GM13977 (cell line): ENCODE measurements around the gene C9orf40.

Experiments
- DNase-seq: peaks from one replicate; pipeline ENCODE4 v3.0.0; 2012; ENCODE audit warnings: low spot score
- CTCF ChIP-seq: IDR thresholded peaks from 2 replicates; pipeline ENCODE4 v1.5.1; 2012; ENCODE audit warnings: mild to moderate bottlenecking, control low read depth; ENCODE audit not compliant: insufficient read depth; ENCODE audit errors: extremely low read depth, missing control alignments
- in situ Hi-C: fragments of 300-500 bp; cut with MboI; formaldehyde crosslinking; loops from one replicate; pipeline ENCODE4 v1.12.0; 2022; ENCODE audit warnings: low sequenced_read_pairs, low pct_unique_long_range_greater_than_20kb, mixed read lengths, inconsistent platforms; ENCODE audit not compliant: unreplicated experiment

Gene C9orf40

GRCh38 chr9:74946686-74947085 is 6.0 kb downstream of the C9orf40 start:
- no peak for TF ChIP-seq CTCF
- no peak for DNase-seq
- in situ Hi-C loops, result no loop called here

- TF ChIP-seq CTCF, result no peak
- in situ Hi-C loops, result no loop called here
- DNase-seq, result no peak
Measured at GRCh38 chr9:74942801-74943200, 9.9 kb downstream of the C9orf40 start.

- in situ Hi-C loops, result no loop called here
- no peak for DNase-seq
- TF ChIP-seq CTCF, result no peak
Measured at GRCh38 chr9:74940600-74940999, 12.1 kb downstream of the C9orf40 start.

GRCh38 chr9:74935008-74935407 is 17.7 kb downstream of the C9orf40 start:
- TF ChIP-seq CTCF, result no peak
- in situ Hi-C loops, result no loop called here
- no peak for DNase-seq

- in situ Hi-C loops, result no loop called here
- TF ChIP-seq CTCF, result no peak
Measured at GRCh38 chr9:74921737-74922136, 31.0 kb downstream of the C9orf40 start.

GRCh38 chr9:74920944-74921626 is 31.6 kb downstream of the C9orf40 start:
- no peak for DNase-seq
- no peak for TF ChIP-seq CTCF
- in situ Hi-C loops, result no loop called here

More at GRCh38 chr9:74921737-74922136, 31.0 kb downstream of the C9orf40 start:
- no peak for DNase-seq
